A549 (cell line): ENCODE results near the gene DSC2. TPM values are rescaled to one million over a fixed set of nuclear protein-coding genes. Genes with fewer than 3 reads are reported as not detected.
A peak's percentile ranks its signal among the peaks of the same experiment; 100 is the strongest.

Source experiments
- ATAC-seq, 2 experiments: fragments of 200-7000 bp in 1 of 2; fragments of >200 bp in 1 of 2; cut with Nextera tagmentation in 1 of 2; cut with Tn5 transposase in 1 of 2; 3 replicates each; pipeline versions ENCODE4 v1.8.0 to v1.9.1; 2018 to 2020; ENCODE audit warnings: mild to moderate bottlenecking in 1 of 2, moderate library complexity in 1 of 2
- CTCF ChIA-PET: fragments of 300-600 bp; sonication (Branson Sonifier 250); formaldehyde crosslinking; extraction: SDS; loops from one replicate; lab custom pipeline; 2021; ENCODE audit warnings: antibody characterized with exemption, inconsistent platforms; lab: Yijun Ruan, JAX
- POLR2A ChIA-PET: fragments of 350-600 bp; formaldehyde crosslinking; extraction: SDS; loops from one replicate; lab custom pipeline; 2021; ENCODE audit warnings: antibody characterized with exemption, inconsistent platforms; lab: Yijun Ruan, JAX
- DNase-seq, 2 experiments: peaks; one replicate each; pipeline versions ENCODE4 v3.0.0 to v3.0.0-alpha.2; 2011 to 2016; ENCODE audit warnings: low read depth in 1 of 2, low spot score in 1 of 2
- FAIRE-seq: peaks from 2 replicates; lab custom pipeline; 2011; peaks lifted over from hg19 to GRCh38; lab: Jason Lieb, UNC
- H3K27ac ChIP-seq, 2 experiments: fragments of >200 bp; sonication (Bioruptor Twin); formaldehyde crosslinking; 3 replicates each; pipeline ENCODE4 v1.5.1; 2016 to 2017
- H3K4me1 ChIP-seq: fragments of >200 bp; sonication (Bioruptor Twin); formaldehyde crosslinking; 3 replicates; pipeline ENCODE4 v1.6.1; 2016
- H3K4me2 ChIP-seq: fragments of >200 bp; sonication (Bioruptor Twin); formaldehyde crosslinking; 3 replicates; pipeline ENCODE4 v1.6.1; 2016
- H3K4me3 ChIP-seq: fragments of >200 bp; sonication (Bioruptor Twin); formaldehyde crosslinking; 3 replicates; pipeline ENCODE4 v1.5.1; 2016
- H3K9me3 ChIP-seq: fragments of >200 bp; sonication (Bioruptor Twin); formaldehyde crosslinking; 3 replicates; pipeline ENCODE4 v1.6.1; 2016
- BCL3 ChIP-seq: fragments of >200 bp; sonication (Bioruptor Twin); formaldehyde crosslinking; IDR thresholded peaks from 3 replicates; pipeline ENCODE4 v1.6.1; 2016
- BHLHE40 ChIP-seq: IDR thresholded peaks from 2 replicates; pipeline ENCODE4 v1.6.1; 2012; ENCODE audit warnings: low read depth, low read length, inconsistent platforms
- CTCF ChIP-seq: fragments of >200 bp; sonication (Bioruptor Twin); formaldehyde crosslinking; IDR thresholded peaks from 3 replicates; pipeline ENCODE4 v1.5.1; 2016
- EHMT2 ChIP-seq: fragments of 200-600 bp; sonication (generic); IDR thresholded peaks from 2 replicates; pipeline ENCODE4 v1.6.1; 2016; ENCODE audit warnings: antibody characterized with exemption, low read depth, mild to moderate bottlenecking, moderate library complexity
- EP300 ChIP-seq, 2 experiments: fragments of >200 bp; sonication (Bioruptor Twin); formaldehyde crosslinking; IDR thresholded peaks; 2 replicates in 1 of 2; 3 replicates in 1 of 2; pipeline ENCODE4 v1.6.1; 2016 to 2017
- HEYL ChIP-seq: fragments of 250-450 bp; sonication (Bioruptor Pico); IDR thresholded peaks from 2 replicates; pipeline ENCODE4 v1.8.0; 2021; ENCODE audit warnings: mild to moderate bottlenecking, moderate library complexity
- HMGXB4 ChIP-seq: fragments of 250-450 bp; sonication (Bioruptor Pico); IDR thresholded peaks from 2 replicates; pipeline ENCODE4 v1.5.0; 2021; ENCODE audit warnings: mild to moderate bottlenecking, moderate library complexity, borderline replicate concordance
- HOXA7 ChIP-seq: fragments of 250-450 bp; sonication (Bioruptor Pico); IDR thresholded peaks from 2 replicates; pipeline ENCODE4 v1.5.0; 2020; ENCODE audit warnings: mild to moderate bottlenecking, moderate library complexity
- JUN ChIP-seq, 2 experiments: fragments of >200 bp; sonication (Bioruptor Twin); formaldehyde crosslinking; IDR thresholded peaks; 2 replicates in 1 of 2; 3 replicates in 1 of 2; pipeline ENCODE4 v1.6.1; 2016 to 2017
- KDM1A ChIP-seq: fragments of 200-600 bp; sonication (generic); IDR thresholded peaks from 2 replicates; pipeline ENCODE4 v1.6.1; 2016; ENCODE audit warnings: low read depth, mild to moderate bottlenecking
- MAFK ChIP-seq: fragments of 450-650 bp; IDR thresholded peaks from 2 replicates; pipeline ENCODE4 v1.6.1; 2014; ENCODE audit not compliant: partially characterized antibody
- MAZ ChIP-seq: fragments of 150-350 bp; IDR thresholded peaks from 2 replicates; pipeline ENCODE4 v1.6.1; 2014; ENCODE audit warnings: antibody characterized with exemption, low read depth, low read length, borderline replicate concordance
- PBX3 ChIP-seq: IDR thresholded peaks from 2 replicates; pipeline ENCODE4 v1.6.1; 2012
- PHF8 ChIP-seq: fragments of 200-600 bp; sonication (generic); IDR thresholded peaks from 2 replicates; pipeline ENCODE4 v1.6.1; 2016; ENCODE audit warnings: low read depth, mild to moderate bottlenecking, antibody characterized with exemption, moderate library complexity, borderline replicate concordance
- POLR2AphosphoS2 ChIP-seq: conservative IDR thresholded peaks from 2 replicates; pipeline ENCODE4 v1.6.1; 2012; ENCODE audit warnings: low read length, improper control_type of control experiment, inconsistent platforms
- RCOR1 ChIP-seq: fragments of 150-350 bp; IDR thresholded peaks from 2 replicates; pipeline ENCODE4 v1.6.1; 2014; ENCODE audit warnings: antibody characterized with exemption, low read length, low read depth
- REST ChIP-seq: fragments of 200-600 bp; sonication (generic); IDR thresholded peaks from 2 replicates; pipeline ENCODE4 v1.6.1; 2016; ENCODE audit warnings: antibody characterized with exemption, mild to moderate bottlenecking, moderate library complexity
- RNF2 ChIP-seq: fragments of 200-600 bp; sonication (generic); IDR thresholded peaks from 2 replicates; pipeline ENCODE4 v1.6.1; 2016; ENCODE audit warnings: low read depth, mild to moderate bottlenecking, antibody characterized with exemption, moderate library complexity, borderline replicate concordance
- TFCP2L1 ChIP-seq: fragments of 250-450 bp; sonication (Bioruptor Pico); IDR thresholded peaks from 2 replicates; pipeline ENCODE4 v1.5.0; 2021; ENCODE audit warnings: mild to moderate bottlenecking
- USF2 ChIP-seq: fragments of 450-650 bp; IDR thresholded peaks from 2 replicates; pipeline ENCODE4 v1.6.1; 2014; ENCODE audit warnings: antibody characterized with exemption
- ZC3H11A ChIP-seq: fragments of 450-650 bp; IDR thresholded peaks from 2 replicates; pipeline ENCODE4 v1.6.1; 2014; ENCODE audit warnings: antibody characterized with exemption, mild to moderate bottlenecking
- ZNF302 ChIP-seq: fragments of 250-450 bp; sonication (Bioruptor Pico); IDR thresholded peaks from 2 replicates; pipeline ENCODE4 v1.9.0; 2021; ENCODE audit warnings: inconsistent platforms, mild to moderate bottlenecking, moderate library complexity
- ZSCAN20 ChIP-seq: fragments of 250-450 bp; sonication (Bioruptor Pico); IDR thresholded peaks from 2 replicates; pipeline ENCODE4 v1.8.0; 2022; ENCODE audit warnings: mild to moderate bottlenecking, moderate library complexity
- WGBS: methylation state at CpG from one replicate; pipeline ENCODE4 v1.1.6; 2017; ENCODE audit errors: missing lambda C conversion rate; 5-methylcytosine and 5-hydroxymethylcytosine counted together
- polyA minus RNA-seq: library from RNA; depleted of rRNA, polyadenylated mRNA; stranded (reverse); fragments of >200 nt; gene quantifications from 2 replicates; pipeline ENCODE4 v1.2.3, GENCODE V29; 2011; rRNA and poly(A)+ RNA removed
- polyA plus RNA-seq, 4 experiments: library from polyadenylated mRNA; depleted of rRNA in 3 of 4; stranded (reverse); fragments of >200 nt; fragmentation: RNase III in 1 of 4; extraction: RNeasy Plus Mini Kit Qiagen cat#74134 plus additional on column Dnase treatment in 1 of 4; gene quantifications; 2 replicates in 3 of 4; 3 replicates in 1 of 4; pipeline ENCODE4 v1.2.3, GENCODE V29; 2011 to 2017

The DSC2 gene
- polyA plus RNA-seq (2011; rRNA removed) (1.9 and 2.0 TPM in 2 replicates), polyA plus RNA-seq (2017; fragmentation: RNase III; extraction: RNeasy Plus Mini Kit Qiagen cat#74134 plus additional on column Dnase treatment) (0.63 to 0.87 TPM (median 0.73 TPM) in 3 replicates), polyA minus RNA-seq (2.2 and 2.4 TPM in 2 replicates)
- polyA plus RNA-seq (2012; cell fraction: cytosol; rRNA removed): 0.21 TPM in 2 replicates
- polyA plus RNA-seq (2012; cell fraction: nucleus; rRNA removed): 0.22 TPM in 2 replicates

- DNase-seq (peak in 1 of 2 experiments; percentile 14), ATAC-seq (peak; percentile 52 to 74; a peak in 5 of 6 replicates), FAIRE-seq (no peak)
- ChIA-PET POLR2A (no interaction called here), CTCF (no interaction called here)
- no peaks in the 10 kb centered on the region for H3K9me3 ChIP-seq
- H3K4me2 ChIP-seq: peak within 1 kb of the TSS; percentile 72
- WGBS: 0% methylated on average over 1 of the region's 44 CpGs
- TF ChIP-seq POLR2AphosphoS2 (no peak), EHMT2 (no peak), CTCF (0 out of 3 replicates have a peak, but pooled peaks have one; percentile 3), RNF2 (no peak), ZNF302 (CRISPR knock-in tag) (no peak), PBX3 (no peak), RCOR1 (no peak), KDM1A (no peak), HEYL (CRISPR knock-in tag) (no peak), ZC3H11A (no peak), BHLHE40 (no peak), TFCP2L1 (CRISPR knock-in tag) (no peak), MAFK (no peak), JUN (IDR thresholded peaks at IDR 0.05) (no peak), PHF8 (peak; percentile 50; the same call in 1 of the 2 replicates), EP300 (IDR thresholded peaks at IDR 0.05) (no peak), REST (no peak)
- peak within 1 kb of the TSS; percentile 74 for H3K4me3 ChIP-seq
- peak within 1 kb of the TSS; percentile 71 to 89 for H3K27ac ChIP-seq
- H3K4me1 ChIP-seq: no peaks in the 10 kb centered on the region
Observed at GRCh38 chr18:31102025-31102684, at the start of gene DSC2. TSS of gene DSC2 (minus strand) at chr18:31102421. CDS start at chr18:31101971, 450 bp downstream.

- POLR2A ChIA-PET: no interaction called here
- Histone ChIP-seq H3K4me2 (no peak overlapping the region), H3K9me3 (no peaks in the 10 kb centered on the region), H3K4me3 (no peak overlapping the region), H3K27ac (no peak overlapping the region), H3K4me1 (no peaks in the 10 kb centered on the region)
- no peak for FAIRE-seq
- CTCF ChIA-PET: no interaction called here
- DNase-seq: no peak
- WGBS: 15% methylated on average over 3 of the region's 3 CpGs
- ATAC-seq: no peak
- TF ChIP-seq USF2 (no peak), HMGXB4 (CRISPR knock-in tag) (no peak), MAZ (no peak), PBX3 (no peak), ZSCAN20 (no peak), ZC3H11A (no peak), HOXA7 (CRISPR knock-in tag) (no peak), BCL3 (no peak)
Observed at GRCh38 chr18:31149351-31149750, 47.1 kb upstream of the DSC2 start.
